Measurements from ENCODE around the gene RAB39B. TPM values are rescaled to one million over a fixed set of nuclear protein-coding genes. Genes with fewer than 3 reads are reported as not detected.
A peak's percentile ranks its signal among the peaks of the same experiment; 100 is the strongest.

Gene RAB39B
- total and polyA plus RNA-seq, 10 of the 15 experiments (the other 5 are each of a cell fraction or from before 2014, with no cell fraction given): 1.6 to 8.6 (median 6.7) TPM

DNA sequence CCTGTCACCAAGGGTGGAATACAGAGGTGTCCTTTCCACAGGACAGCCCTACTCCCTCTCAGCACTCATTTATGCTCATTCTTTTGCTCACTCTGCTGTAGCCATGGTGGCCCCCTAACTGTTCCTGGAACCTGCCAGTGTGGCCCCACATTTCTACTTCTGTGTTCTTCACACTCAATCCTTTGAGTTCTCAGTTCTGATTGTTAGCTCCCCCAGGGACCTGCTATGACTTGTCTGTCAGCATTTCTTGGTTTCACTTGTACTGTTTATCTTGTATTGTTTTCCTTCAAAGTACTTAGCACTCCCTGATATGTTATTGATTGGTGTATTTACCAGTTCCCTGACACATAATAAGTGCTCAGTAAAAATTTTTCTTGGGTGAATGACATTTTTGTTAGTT lies 33.1 kb downstream of the RAB39B start (continued):
- TF ChIP-seq, protein P1, sequence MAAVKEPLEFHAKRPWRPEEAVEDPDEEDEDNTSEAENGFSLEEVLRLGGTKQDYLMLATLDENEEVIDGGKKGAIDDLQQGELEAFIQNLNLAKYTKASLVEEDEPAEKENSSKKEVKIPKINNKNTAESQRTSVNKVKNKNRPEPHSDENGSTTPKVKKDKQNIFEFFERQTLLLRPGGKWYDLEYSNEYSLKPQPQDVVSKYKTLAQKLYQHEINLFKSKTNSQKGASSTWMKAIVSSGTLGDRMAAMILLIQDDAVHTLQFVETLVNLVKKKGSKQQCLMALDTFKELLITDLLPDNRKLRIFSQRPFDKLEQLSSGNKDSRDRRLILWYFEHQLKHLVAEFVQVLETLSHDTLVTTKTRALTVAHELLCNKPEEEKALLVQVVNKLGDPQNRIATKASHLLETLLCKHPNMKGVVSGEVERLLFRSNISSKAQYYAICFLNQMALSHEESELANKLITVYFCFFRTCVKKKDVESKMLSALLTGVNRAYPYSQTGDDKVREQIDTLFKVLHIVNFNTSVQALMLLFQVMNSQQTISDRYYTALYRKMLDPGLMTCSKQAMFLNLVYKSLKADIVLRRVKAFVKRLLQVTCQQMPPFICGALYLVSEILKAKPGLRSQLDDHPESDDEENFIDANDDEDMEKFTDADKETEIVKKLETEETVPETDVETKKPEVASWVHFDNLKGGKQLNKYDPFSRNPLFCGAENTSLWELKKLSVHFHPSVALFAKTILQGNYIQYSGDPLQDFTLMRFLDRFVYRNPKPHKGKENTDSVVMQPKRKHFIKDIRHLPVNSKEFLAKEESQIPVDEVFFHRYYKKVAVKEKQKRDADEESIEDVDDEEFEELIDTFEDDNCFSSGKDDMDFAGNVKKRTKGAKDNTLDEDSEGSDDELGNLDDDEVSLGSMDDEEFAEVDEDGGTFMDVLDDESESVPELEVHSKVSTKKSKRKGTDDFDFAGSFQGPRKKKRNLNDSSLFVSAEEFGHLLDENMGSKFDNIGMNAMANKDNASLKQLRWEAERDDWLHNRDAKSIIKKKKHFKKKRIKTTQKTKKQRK (IDR thresholded peaks at IDR 0.05; ENCODE audit: low read depth, low read length): no peak
- TF ChIP-seq MTA3 (IDR thresholded peaks at IDR 0.05; ENCODE audit: borderline replicate concordance, low read length) (no peak), IKZF1 (conservative IDR thresholded peaks at IDR 0.05) (peak; percentile 33; the same call in 1 of the 2 replicates), SPI1 (IDR thresholded peaks at IDR 0.05; ENCODE audit: borderline replicate concordance, insufficient read depth, low read depth, low read length) (peak; percentile 39; the same call in 1 of the 2 replicates), SREBF1 (IDR thresholded peaks at IDR 0.05; ENCODE audit: low read length) (no peak), EED (IDR thresholded peaks at IDR 0.05; ENCODE audit: low read depth) (no peak), RFX5 (IDR thresholded peaks at IDR 0.05; ENCODE audit: low read depth, low read length) (no peak), BACH1 (IDR thresholded peaks at IDR 0.05; ENCODE audit: borderline replicate concordance) (no peak), BHLHE40 (IDR thresholded peaks at IDR 0.05; ENCODE audit: borderline replicate concordance in 1 of 2, low read depth in 2 of 2, low read length in 1 of 2) (no peak), EP300 (IDR thresholded peaks at IDR 0.05; ENCODE audit: borderline replicate concordance in 1 of 2, control insufficient read depth in 1 of 2, low read depth in 2 of 2, low read length in 2 of 2) (0 out of 4 replicates have a peak, but pooled peaks of 1 of the 2 experiments have one; percentile 22), BRCA1 (IDR thresholded peaks at IDR 0.05; ENCODE audit: low read depth, low read length) (no peak), FOXK2 (IDR thresholded peaks at IDR 0.05) (no peak), CHD4 (IDR thresholded peaks at IDR 0.05) (no peak), BCL11A (IDR thresholded peaks at IDR 0.05; ENCODE audit: low read depth, low read length) (no peak), JUNB (IDR thresholded peaks at IDR 0.05) (no peak), CHD1 (IDR thresholded peaks at IDR 0.05; ENCODE audit: low read depth, low read length) (no peak), EZH2 (IDR thresholded peaks at IDR 0.05; ENCODE audit: borderline replicate concordance, control insufficient read depth, low read depth, low read length) (no peak), EGR1 (IDR thresholded peaks at IDR 0.05; ENCODE audit: borderline replicate concordance in 1 of 2, low read depth in 2 of 2, low read length in 2 of 2) (no peak), MEF2B (IDR thresholded peaks at IDR 0.05; ENCODE audit: partially characterized antibody, poor library complexity, severe bottlenecking) (peak; percentile 84), IKZF2 (IDR thresholded peaks at IDR 0.05) (peak; percentile 53 to 63; a peak in 3 of 4 replicates), CHD2 (IDR thresholded peaks at IDR 0.05; ENCODE audit: borderline replicate concordance, low read depth, low read length) (no peak), RELA (IDR thresholded peaks at IDR 0.05; ENCODE audit: borderline replicate concordance, partially characterized antibody) (no peak), DPF2 (IDR thresholded peaks at IDR 0.05) (no peak), RB1 (IDR thresholded peaks at IDR 0.05; ENCODE audit: borderline replicate concordance) (no peak), MXI1 (IDR thresholded peaks at IDR 0.05; ENCODE audit: low read depth, low read length) (no peak)
- TF ChIP-seq, protein P2, sequence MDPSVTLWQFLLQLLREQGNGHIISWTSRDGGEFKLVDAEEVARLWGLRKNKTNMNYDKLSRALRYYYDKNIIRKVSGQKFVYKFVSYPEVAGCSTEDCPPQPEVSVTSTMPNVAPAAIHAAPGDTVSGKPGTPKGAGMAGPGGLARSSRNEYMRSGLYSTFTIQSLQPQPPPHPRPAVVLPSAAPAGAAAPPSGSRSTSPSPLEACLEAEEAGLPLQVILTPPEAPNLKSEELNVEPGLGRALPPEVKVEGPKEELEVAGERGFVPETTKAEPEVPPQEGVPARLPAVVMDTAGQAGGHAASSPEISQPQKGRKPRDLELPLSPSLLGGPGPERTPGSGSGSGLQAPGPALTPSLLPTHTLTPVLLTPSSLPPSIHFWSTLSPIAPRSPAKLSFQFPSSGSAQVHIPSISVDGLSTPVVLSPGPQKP (IDR thresholded peaks at IDR 0.05; ENCODE audit: low read depth, low read length): no peak
- TF ChIP-seq, protein P3, sequence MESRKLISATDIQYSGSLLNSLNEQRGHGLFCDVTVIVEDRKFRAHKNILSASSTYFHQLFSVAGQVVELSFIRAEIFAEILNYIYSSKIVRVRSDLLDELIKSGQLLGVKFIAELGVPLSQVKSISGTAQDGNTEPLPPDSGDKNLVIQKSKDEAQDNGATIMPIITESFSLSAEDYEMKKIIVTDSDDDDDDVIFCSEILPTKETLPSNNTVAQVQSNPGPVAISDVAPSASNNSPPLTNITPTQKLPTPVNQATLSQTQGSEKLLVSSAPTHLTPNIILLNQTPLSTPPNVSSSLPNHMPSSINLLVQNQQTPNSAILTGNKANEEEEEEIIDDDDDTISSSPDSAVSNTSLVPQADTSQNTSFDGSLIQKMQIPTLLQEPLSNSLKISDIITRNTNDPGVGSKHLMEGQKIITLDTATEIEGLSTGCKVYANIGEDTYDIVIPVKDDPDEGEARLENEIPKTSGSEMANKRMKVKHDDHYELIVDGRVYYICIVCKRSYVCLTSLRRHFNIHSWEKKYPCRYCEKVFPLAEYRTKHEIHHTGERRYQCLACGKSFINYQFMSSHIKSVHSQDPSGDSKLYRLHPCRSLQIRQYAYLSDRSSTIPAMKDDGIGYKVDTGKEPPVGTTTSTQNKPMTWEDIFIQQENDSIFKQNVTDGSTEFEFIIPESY (IDR thresholded peaks at IDR 0.05): no peak

All from GM12878 (cell line).